KMS-11 (cell line): Measurements from ENCODE around the gene DOK5.
"Not testable (repeated sequence)": the region's sequence is repeated elsewhere in the genome, so short reads cannot be mapped to it uniquely, and the experiment has no call there.

Experiments
- H2AFZ ChIP-seq: fragments of 200-600 bp; sonication (generic); 2 replicates; pipeline ENCODE4 v1.6.1; 2016; ENCODE audit warnings: antibody characterized with exemption, mixed run types, low read depth
- H3K27ac ChIP-seq: fragments of 200-600 bp; sonication (generic); 2 replicates; pipeline ENCODE4 v1.6.1; 2016; ENCODE audit warnings: mild to moderate bottlenecking, mixed run types
- H3K27me3 ChIP-seq: fragments of 200-600 bp; sonication (generic); 2 replicates; pipeline ENCODE4 v1.6.1; 2017; ENCODE audit warnings: mild to moderate bottlenecking, low read depth, mixed run types, moderate library complexity; ENCODE audit not compliant: insufficient read depth
- H3K36me3 ChIP-seq: fragments of 200-600 bp; sonication (generic); 2 replicates; pipeline ENCODE4 v1.6.1; 2017; ENCODE audit warnings: mild to moderate bottlenecking, mixed run types; ENCODE audit not compliant: insufficient read depth
- H3K4me1 ChIP-seq: fragments of 200-600 bp; sonication (generic); 2 replicates; pipeline ENCODE4 v1.6.1; 2016; ENCODE audit warnings: mild to moderate bottlenecking, low read depth, mixed run types; ENCODE audit not compliant: poor library complexity, severe bottlenecking
- H3K4me2 ChIP-seq: fragments of 200-600 bp; sonication (generic); 2 replicates; pipeline ENCODE4 v1.7.0; 2016; ENCODE audit warnings: mild to moderate bottlenecking, mixed run types
- H3K4me3 ChIP-seq: fragments of 200-600 bp; sonication (generic); IDR thresholded peaks from 2 replicates; pipeline ENCODE4 v1.6.1; 2017; ENCODE audit warnings: low read depth, low read length, mixed read lengths; ENCODE audit not compliant: insufficient read depth
- H3K79me2 ChIP-seq: fragments of 200-600 bp; sonication (generic); 2 replicates; pipeline ENCODE4 v1.6.1; 2016; ENCODE audit warnings: low read depth, mixed run types; ENCODE audit not compliant: insufficient read depth
- H3K9ac ChIP-seq: fragments of 200-600 bp; sonication (generic); 2 replicates; pipeline ENCODE4 v1.6.1; 2016; ENCODE audit warnings: mild to moderate bottlenecking, mixed run types
- H4K20me1 ChIP-seq: fragments of 200-600 bp; sonication (generic); 2 replicates; pipeline ENCODE4 v1.6.1; 2016; ENCODE audit warnings: mild to moderate bottlenecking, mixed run types; ENCODE audit not compliant: insufficient read depth
- CTCF ChIP-seq: fragments of 200-600 bp; sonication (generic); conservative IDR thresholded peaks from 2 replicates; pipeline ENCODE4 v1.6.1; 2017; ENCODE audit warnings: low read depth, mild to moderate bottlenecking, antibody characterized with exemption, low read length, moderate library complexity, mixed read lengths

Gene DOK5

GRCh38 chr20:54433636-54434035 lies 41.8 kb upstream of the DOK5 start:
- TF ChIP-seq CTCF = no peak
- Histone ChIP-seq H3K79me2 (no peaks in the 10 kb centered on the region), H3K27me3 (no peaks in the 10 kb centered on the region), H3K4me2 (no peak overlapping the region), H3K27ac (no peak overlapping the region), H3K4me1 (no peaks in the 10 kb centered on the region), H3K4me3 (no peak overlapping the region), H2AFZ (no peak overlapping the region), H3K36me3 (no peaks in the 10 kb centered on the region), H4K20me1 (no peaks in the 10 kb centered on the region), H3K9ac (no peak overlapping the region)

GRCh38 chr20:54434196-54434595 lies 41.2 kb upstream of the DOK5 start:
- H3K4me3 ChIP-seq = no peak overlapping the region

GRCh38 chr20:54435015-54435414 lies 40.4 kb upstream of the DOK5 start:
- H3K4me3 ChIP-seq = no peak overlapping the region
- no peaks in the 10 kb centered on the region for H3K79me2 ChIP-seq
- no peaks in the 10 kb centered on the region for H4K20me1 ChIP-seq
- H3K27me3 ChIP-seq = no peaks in the 10 kb centered on the region
- no peak overlapping the region for H2AFZ ChIP-seq
- H3K36me3 ChIP-seq = no peaks in the 10 kb centered on the region
- no peak overlapping the region for H3K27ac ChIP-seq
- H3K4me2 ChIP-seq = no peak overlapping the region
- H3K4me1 ChIP-seq = no peaks in the 10 kb centered on the region
- no peak for TF ChIP-seq CTCF
- no peak overlapping the region for H3K9ac ChIP-seq

More at GRCh38 chr20:54434196-54434595, 41.2 kb upstream of the DOK5 start:
- H2AFZ ChIP-seq = no peak overlapping the region
- H3K27me3 ChIP-seq = no peaks in the 10 kb centered on the region
- no peaks in the 10 kb centered on the region for H3K4me1 ChIP-seq
- H3K79me2 ChIP-seq = no peaks in the 10 kb centered on the region
- no peaks in the 10 kb centered on the region for H3K36me3 ChIP-seq
- no peak overlapping the region for H3K9ac ChIP-seq
- H4K20me1 ChIP-seq = no peaks in the 10 kb centered on the region
- no peak overlapping the region for H3K4me2 ChIP-seq
- TF ChIP-seq CTCF = no peak
- no peak overlapping the region for H3K27ac ChIP-seq

- not testable (repeated sequence) for H3K9ac ChIP-seq, H2AFZ ChIP-seq, H3K36me3 ChIP-seq, H4K20me1 ChIP-seq, H3K27me3 ChIP-seq, H3K79me2 ChIP-seq, H3K4me3 ChIP-seq, H3K4me2 ChIP-seq, H3K27ac ChIP-seq, H3K4me1 ChIP-seq
These were observed 39.0 kb upstream of the DOK5 start for GRCh38 chr20:54436410-54436809.

GRCh38 chr20:54438166-54438565 lies 37.2 kb upstream of the DOK5 start:
- H3K36me3 ChIP-seq = no peaks in the 10 kb centered on the region
- no peak overlapping the region for H2AFZ ChIP-seq

More at GRCh38 chr20:54438166-54438565, 37.2 kb upstream of the DOK5 start:
- Histone ChIP-seq H3K4me2 (no peak overlapping the region), H3K79me2 (no peaks in the 10 kb centered on the region), H3K27ac (no peak overlapping the region), H3K4me3 (no peak overlapping the region), H3K9ac (no peak overlapping the region), H3K4me1 (no peaks in the 10 kb centered on the region), H4K20me1 (no peaks in the 10 kb centered on the region), H3K27me3 (no peaks in the 10 kb centered on the region)
- TF ChIP-seq CTCF = no peak
